Activated CD4-positive, alpha-beta T cell treated with anti-CD3 and anti-CD28 coated beads, Interleukin-10, Interleukin-2, amounts not matched to agents 100 ng/mL and 50 ng/mL, durations not matched to agents 16 hours and 8 hours (primary cell): ENCODE results near the gene EXOC2.

Experiments used
- DNase-seq: peaks from one replicate; pipeline ENCODE4 v3.0.0-alpha.2; 2020

The EXOC2 gene

GRCh38 chr6:441126-441920 is 251.6 kb downstream of the EXOC2 start:
- DNase-seq: no peak

- DNase-seq: no peak
These were observed 253.2 kb downstream of the EXOC2 start for GRCh38 chr6:439641-440167.

- DNase-seq: no peak
These were observed 254.2 kb downstream of the EXOC2 start for GRCh38 chr6:438634-439170.

GRCh38 chr6:437037-437392 is 255.9 kb downstream of the EXOC2 start:
- DNase-seq: no peak

- DNase-seq: no peak
These were observed 256.5 kb downstream of the EXOC2 start for GRCh38 chr6:436308-437036.

- peak; percentile 45 for DNase-seq
These were observed 257.3 kb downstream of the EXOC2 start for GRCh38 chr6:435441-436307.
